GM21367 (cell line): ENCODE results near the gene MTRFR.
"Not testable (repeated sequence)": the region's sequence is repeated elsewhere in the genome, so short reads cannot be mapped to it uniquely, and the experiment has no call there.

Source experiments
- ATAC-seq: cut with Tn5 transposase; IDR thresholded peaks from one replicate; pipeline ENCODE4 v1.9.1; 2021; ENCODE audit not compliant: unreplicated experiment

MTRFR gene

GRCh38 chr12:123248996-123249741, 15.9 kb downstream of the MTRFR start:
- ATAC-seq: not testable (repeated sequence)

GRCh38 chr12:123250471-123251383, 17.5 kb downstream of the MTRFR start:
- ATAC-seq: no peak

- ATAC-seq: no peak
Measured at GRCh38 chr12:123251403-123252076, 18.3 kb downstream of the MTRFR start.

GRCh38 chr12:123252365-123252764, 19.1 kb downstream of the MTRFR start:
- not testable (repeated sequence) for ATAC-seq

- no peak for ATAC-seq
Measured at GRCh38 chr12:123253641-123254459, 20.6 kb downstream of the MTRFR start.

GRCh38 chr12:123254853-123255446, 21.7 kb downstream of the MTRFR start:
- ATAC-seq: no peak

- ATAC-seq: no peak
Measured at GRCh38 chr12:123258593-123258992, 25.4 kb downstream of the MTRFR start.

GRCh38 chr12:123260081-123260480, 26.8 kb downstream of the MTRFR start:
- no peak for ATAC-seq

- ATAC-seq: no peak
Measured at GRCh38 chr12:123261196-123261595, 28.0 kb downstream of the MTRFR start.

GRCh38 chr12:123263196-123263817, 30.1 kb downstream of the MTRFR start:
- no peak for ATAC-seq

- no peak for ATAC-seq
Measured at GRCh38 chr12:123264642-123265041, 31.4 kb downstream of the MTRFR start.

GRCh38 chr12:123265851-123266678, 32.8 kb downstream of the MTRFR start:
- no peak for ATAC-seq

- no peak for ATAC-seq
Measured at GRCh38 chr12:123266679-123267277, 33.5 kb downstream of the MTRFR start.

GRCh38 chr12:123267335-123267920, 34.2 kb downstream of the MTRFR start:
- ATAC-seq: no peak

GRCh38 chr12:123267991-123268843, 35.0 kb downstream of the MTRFR start:
- ATAC-seq: no peak

- ATAC-seq: no peak
Measured at GRCh38 chr12:123268850-123269249, 35.6 kb downstream of the MTRFR start.

- ATAC-seq: no peak
Measured at GRCh38 chr12:123269395-123269892, 36.2 kb downstream of the MTRFR start.
